ENCODE data around the gene C10orf90. TPM values are rescaled to one million over a fixed set of nuclear protein-coding genes. Genes with fewer than 3 reads are reported as not detected.

C10orf90 gene
- total RNA-seq, 1 donor from 2014 or later, result not detected

GRCh38 chr10:126504063-126504760 is 166.3 kb downstream of the C10orf90 start:
- DNase-seq (ENCODE audit: low read depth in 2 of 2), result peak; percentile 54 to 64

- no peak for DNase-seq (ENCODE audit: low read depth in 2 of 2)
Observed at GRCh38 chr10:126503392-126504062, 167.0 kb downstream of the C10orf90 start.

DNA sequence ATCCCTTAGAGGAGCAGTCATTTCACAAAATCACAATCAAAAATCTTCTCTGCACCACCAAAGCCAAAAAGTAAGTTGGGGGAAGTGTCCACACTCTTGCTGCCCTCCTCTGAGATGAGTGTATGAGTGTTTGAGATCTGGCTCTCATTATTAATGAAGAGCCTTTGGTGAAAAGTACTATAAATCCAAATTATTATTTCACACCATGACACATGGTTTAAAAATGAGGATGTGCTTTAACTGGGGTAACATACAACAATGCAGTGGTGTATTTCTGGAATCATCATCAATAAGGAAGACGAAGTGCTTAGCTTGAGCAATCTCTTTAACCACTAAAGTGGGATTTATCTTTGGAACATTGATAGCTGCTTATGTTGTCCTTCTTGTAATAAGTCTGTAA is 168.1 kb downstream of the C10orf90 start:
- no peak for DNase-seq (ENCODE audit: low read depth in 2 of 2)

DNA sequence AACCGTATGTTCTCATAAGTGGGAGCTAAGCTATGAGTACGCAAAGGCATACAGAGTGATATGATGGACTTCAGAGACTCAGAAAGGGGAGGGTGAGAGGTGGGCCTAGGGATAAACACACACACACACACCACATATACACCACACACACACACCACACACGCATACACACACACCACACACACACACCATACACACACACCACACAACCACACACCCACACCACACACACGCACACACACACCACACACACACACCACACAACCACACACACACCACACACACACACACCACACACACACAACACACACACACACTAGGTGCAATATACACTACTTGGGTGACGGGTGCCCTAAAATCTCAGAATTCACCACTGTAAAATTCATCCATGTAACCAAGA is 168.7 kb downstream of the C10orf90 start:
- no peak for DNase-seq (ENCODE audit: low read depth in 2 of 2)

- DNase-seq (ENCODE audit: low read depth in 2 of 2), result no peak
Observed at GRCh38 chr10:126500866-126501265, 169.6 kb downstream of the C10orf90 start.

- no peak for DNase-seq (ENCODE audit: low read depth in 2 of 2)
Observed at GRCh38 chr10:126500185-126500584, 170.3 kb downstream of the C10orf90 start.

GRCh38 chr10:126499744-126500143 is 170.7 kb downstream of the C10orf90 start:
- no peak for DNase-seq (ENCODE audit: low read depth in 2 of 2)

GRCh38 chr10:126497672-126498071 is 172.8 kb downstream of the C10orf90 start:
- DNase-seq (ENCODE audit: low read depth in 2 of 2), result no peak

DNA sequence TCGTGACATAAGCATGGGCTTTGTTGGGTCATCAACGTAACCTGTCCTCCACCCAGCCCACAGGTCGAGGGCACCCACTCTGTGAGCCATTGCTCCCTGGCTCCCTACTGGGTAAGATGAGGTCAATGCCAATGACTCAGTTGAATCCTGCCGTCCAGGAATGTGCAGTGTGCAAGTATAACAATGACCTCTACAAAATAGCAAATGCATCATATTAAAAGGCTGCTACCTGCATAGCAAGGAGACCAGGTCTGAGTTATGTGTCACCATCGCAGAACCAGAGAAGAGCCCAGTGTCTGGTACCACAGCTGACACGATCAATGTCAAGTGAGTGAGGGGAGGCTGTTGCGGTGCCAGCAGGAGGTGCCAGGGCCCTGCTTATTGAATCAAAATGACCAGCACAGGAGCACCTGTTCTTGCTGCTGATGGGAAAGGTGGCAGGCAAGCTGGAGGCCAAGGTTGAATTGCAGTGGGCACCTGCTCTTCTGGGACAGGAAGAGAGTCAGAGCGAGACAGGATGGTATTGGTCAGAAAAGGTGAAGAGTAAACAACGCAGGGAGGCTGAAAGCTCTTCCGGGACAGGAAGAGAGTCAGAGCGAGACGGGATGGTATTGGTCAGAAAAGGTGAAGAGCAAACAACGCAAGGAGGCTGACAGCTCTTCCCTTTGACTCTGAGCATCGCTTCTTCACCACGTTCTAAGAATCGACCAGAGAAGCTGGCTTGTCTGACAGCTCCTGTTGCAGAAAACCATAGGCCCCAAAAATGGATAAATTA is 173.5 kb downstream of the C10orf90 start:
- no peak for DNase-seq (ENCODE audit: low read depth in 2 of 2)

DNA sequence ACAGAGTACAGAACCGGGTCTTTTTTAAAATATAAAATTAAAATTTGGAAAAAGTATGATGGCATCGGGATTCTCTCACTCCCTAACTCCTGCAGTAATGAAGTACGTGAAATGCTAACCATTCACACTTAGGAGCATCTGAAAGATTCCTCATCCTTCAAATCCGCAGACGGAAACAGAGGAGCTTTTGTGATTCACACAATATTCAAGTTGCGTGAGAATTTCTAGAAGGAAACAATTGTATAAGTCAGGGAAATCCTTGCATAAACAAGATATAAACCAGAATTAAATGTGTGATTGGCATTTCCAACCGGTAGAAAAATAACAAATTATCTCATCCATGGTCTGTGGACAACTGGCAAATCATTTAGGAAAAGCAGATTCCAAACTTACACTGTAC is 179.0 kb downstream of the C10orf90 start:
- DNase-seq (ENCODE audit: low read depth in 2 of 2), result peak in 1 of 2 donors; percentile 52

GRCh38 chr10:126481181-126481580 is 189.3 kb downstream of the C10orf90 start:
- DNase-seq (ENCODE audit: low read depth in 2 of 2), result no peak

GRCh38 chr10:126480648-126481047 is 189.8 kb downstream of the C10orf90 start:
- DNase-seq (ENCODE audit: low read depth in 2 of 2), result no peak

DNA sequence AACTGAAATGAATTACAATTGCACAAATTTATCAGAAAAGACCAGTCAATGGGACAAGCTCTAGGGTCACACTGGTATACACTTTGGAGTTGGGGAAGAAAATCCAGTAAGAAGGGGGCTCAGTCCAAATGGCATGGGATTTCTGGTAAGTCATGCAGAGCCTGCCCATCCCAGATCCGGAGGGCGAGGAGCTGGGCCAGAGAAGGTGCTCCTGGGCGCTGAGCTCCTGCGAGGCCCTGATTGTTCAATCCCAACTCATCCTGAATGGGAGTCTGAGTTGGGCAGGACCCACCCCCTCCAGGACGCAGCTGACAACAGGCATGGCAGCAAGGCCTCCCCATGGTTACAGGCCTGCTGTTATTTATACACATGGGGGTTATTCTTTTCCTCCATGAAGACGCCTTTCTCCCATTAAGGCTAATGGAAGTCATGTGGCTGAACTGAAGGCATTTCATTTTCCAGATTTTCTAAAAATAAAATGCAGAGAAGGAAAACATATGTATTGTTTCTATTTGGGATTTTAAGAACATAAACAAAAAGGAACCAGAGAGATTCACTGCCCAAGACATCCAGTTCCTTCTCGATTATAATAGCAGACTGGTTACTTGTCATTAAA is 191.1 kb downstream of the C10orf90 start:
- no peak for DNase-seq (ENCODE audit: low read depth in 2 of 2)

- no peak for DNase-seq (ENCODE audit: low read depth in 2 of 2)
Observed at GRCh38 chr10:126478546-126478945, 191.9 kb downstream of the C10orf90 start.

GRCh38 chr10:126476246-126476645 is 194.2 kb downstream of the C10orf90 start:
- DNase-seq (ENCODE audit: low read depth in 2 of 2), result no peak

- DNase-seq (ENCODE audit: low read depth in 2 of 2), result no peak
Observed at GRCh38 chr10:126475074-126475691, 195.3 kb downstream of the C10orf90 start.

DNA sequence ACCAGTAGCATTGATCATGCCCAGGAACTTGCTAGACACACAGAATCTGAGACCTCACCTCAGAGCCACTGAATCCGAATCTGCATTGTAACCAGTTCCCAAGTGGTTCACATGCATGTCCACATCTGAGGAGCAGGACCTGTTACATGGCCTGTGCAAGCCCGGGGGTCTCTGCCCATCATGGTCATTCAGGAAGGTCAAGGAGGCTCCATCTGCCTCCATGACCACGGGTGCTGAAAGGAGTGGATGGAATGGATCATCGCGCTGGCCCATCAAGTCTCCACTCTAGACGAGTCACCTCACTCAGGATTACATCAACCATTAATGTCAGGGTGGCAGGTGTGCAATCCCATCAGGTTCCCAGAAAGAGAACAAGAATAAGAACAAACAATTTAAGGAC is 196.5 kb downstream of the C10orf90 start:
- DNase-seq (ENCODE audit: low read depth in 2 of 2), result no peak

GRCh38 chr10:126470991-126471390 is 199.5 kb downstream of the C10orf90 start:
- DNase-seq (ENCODE audit: low read depth in 2 of 2), result no peak

DNA sequence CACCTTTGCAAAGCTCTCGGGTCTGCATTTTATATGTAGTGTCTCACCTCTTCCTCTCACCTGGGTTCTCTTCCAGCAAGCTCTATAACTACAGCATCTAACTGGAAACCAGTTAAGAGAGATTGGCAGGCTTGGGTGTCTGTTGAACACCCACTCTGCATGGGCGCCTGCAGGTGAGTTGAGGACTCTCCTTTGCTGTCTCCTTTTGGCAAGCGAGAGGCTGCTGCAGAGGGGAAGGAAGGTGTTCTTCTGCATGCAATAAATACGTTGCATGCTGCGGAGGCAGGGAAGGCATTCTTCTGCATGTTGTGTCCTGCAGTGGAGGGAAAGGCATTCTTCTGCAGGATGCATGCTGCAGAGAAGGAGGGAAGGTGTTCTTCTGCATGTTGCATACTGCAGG is 200.8 kb downstream of the C10orf90 start:
- no peak for DNase-seq (ENCODE audit: low read depth in 2 of 2)

DNA sequence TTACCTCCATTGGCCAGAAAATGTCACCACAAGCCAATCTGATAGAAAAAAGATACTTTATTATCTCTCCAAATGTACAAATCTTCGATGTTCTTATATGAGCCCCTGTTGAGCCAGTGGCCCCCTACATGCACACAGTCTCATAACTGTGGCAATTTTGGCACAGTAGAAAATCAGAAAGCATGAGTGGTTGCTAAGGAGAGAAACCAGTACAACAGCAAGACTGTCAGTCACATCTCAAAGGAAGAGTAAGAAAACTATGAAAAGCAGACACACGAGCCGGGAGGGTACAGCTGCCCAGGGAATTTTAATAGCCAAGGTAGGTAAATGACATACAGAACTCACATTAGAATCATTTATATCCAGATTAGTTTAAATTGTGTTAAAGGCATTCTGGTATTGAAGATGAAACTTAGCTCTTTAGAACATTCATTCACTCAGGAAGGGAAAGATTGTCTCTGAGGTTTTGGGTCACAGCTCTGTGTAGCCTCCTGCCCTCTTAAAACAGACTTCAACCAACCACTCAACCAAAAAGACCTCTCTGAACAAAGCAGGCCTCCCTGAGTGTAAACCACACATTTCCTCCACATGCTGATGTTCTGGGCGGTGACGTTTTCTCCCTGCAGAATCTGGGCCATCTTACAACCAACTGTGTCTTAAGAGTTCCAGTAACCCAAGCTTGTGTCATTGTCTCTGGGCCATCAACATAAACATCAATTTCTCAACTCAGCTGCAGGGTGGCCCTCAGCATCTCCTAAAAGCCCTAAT is 201.4 kb downstream of the C10orf90 start:
- DNase-seq (ENCODE audit: low read depth in 2 of 2), result no peak

DNA sequence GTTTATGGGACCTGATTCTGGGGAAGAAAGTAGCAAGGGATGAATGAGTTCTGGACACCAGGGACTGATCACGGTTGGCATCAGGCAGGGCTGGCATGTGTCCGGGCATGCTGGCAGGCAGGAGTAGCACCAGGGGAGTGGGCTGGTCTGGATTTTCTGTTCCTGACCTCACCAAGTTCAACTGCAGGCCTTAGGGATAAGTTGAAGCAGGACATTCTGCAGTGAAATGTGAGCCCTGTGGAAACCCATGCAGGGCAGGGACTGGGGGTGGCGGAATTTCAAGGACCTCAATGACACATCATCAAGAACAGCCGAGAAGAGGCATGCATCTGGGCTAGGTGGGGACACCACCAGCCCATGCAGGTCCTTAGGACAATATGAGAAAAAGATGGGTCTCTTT is 202.0 kb downstream of the C10orf90 start:
- no peak for DNase-seq (ENCODE audit: low read depth in 2 of 2)

Data from lung microvascular endothelial cell (primary cell).